GM21576 (cell line): ENCODE results near the gene MRE11.
"Not testable (repeated sequence)": the region's sequence is repeated elsewhere in the genome, so short reads cannot be mapped to it uniquely, and the experiment has no call there.

Experiments
- ATAC-seq: cut with Tn5 transposase; IDR thresholded peaks from one replicate; pipeline ENCODE4 v1.9.1; 2021; ENCODE audit warnings: mild to moderate bottlenecking, moderate library complexity; ENCODE audit not compliant: unreplicated experiment

Gene MRE11

DNA sequence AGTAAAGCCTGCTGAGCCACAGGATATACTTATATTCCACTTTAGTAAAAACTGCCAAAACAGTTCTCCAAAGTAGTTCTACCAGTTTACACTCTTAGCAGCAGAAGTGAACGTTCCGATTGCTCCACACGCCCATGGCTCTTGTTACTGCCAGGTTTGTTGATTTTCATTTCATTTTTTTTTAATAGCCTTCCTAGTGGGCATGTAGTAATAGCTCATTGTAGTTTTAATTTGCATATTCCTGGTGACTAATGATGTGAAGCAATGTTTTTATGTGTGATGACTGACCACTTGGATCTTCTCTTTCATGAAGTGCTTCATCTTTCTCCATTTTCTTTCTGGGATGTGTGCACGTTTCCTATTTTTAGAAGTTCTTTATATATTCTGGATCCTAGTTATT lies 13.8 kb upstream of the MRE11 start:
- ATAC-seq: no peak

DNA sequence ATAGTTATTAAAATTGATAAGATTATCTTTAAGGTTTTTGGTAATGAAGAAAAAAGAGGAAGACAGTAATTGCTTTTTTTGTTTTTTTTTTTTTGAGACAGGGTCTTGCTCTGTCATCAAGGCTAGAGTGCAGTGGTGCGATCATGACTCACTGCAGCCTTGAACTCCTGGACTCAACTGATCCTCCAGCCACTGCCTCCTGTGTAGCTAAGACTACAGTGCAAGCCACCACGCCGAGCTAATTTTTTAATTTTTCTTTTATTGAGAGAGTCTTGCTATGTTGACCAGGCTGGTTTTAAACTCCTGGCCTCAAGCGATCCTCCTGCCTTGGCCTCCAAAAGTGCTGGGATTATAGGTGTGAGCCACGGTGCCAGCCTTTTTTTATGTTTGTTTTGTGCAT lies 12.9 kb upstream of the MRE11 start:
- ATAC-seq: not testable (repeated sequence)

DNA sequence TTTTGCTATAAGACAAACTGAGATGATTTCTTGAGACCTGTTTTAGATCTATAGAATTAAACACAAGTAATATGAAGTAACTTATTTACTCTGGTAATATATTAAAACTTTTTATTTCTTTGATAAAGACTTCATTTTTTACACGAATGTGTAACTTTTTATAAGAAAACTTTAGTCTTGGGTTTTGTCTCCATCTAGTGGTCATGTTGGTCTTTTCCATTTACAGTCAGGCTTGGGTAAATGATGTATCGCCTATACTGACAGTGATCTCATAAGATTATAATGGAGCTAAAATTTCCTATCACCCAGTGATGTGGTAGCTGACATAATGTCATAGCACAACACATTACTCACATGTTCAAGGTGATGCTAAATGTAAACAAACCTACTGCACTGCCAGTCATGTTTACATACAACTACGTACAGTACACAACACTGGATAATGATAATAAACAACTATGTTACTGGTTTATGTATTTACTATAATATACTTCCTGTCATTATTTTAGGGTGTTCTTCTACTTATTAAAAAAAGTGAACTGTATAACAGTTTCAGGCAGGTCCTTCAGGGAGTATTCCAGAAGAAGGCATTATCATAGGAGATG lies 11.1 kb upstream of the MRE11 start:
- no peak for ATAC-seq

DNA sequence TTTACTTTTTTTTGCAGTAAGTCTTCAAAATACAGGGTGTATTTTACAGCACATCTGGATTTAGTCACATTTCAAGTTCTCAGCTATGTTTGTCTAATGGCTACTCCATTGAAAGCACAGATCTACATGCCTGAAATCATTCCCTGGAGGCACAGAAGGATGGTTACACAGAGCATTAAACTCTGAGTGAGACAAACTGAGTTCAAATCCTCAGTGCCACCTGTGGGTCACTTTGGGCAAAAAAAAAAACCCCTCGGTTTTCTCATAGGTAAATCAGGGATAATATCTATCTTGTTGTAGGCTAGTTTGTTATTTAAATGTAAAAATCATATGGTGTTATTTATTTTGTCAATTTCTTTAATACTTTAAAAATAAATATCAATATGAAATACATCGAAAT lies 7.9 kb upstream of the MRE11 start:
- no peak for ATAC-seq

DNA sequence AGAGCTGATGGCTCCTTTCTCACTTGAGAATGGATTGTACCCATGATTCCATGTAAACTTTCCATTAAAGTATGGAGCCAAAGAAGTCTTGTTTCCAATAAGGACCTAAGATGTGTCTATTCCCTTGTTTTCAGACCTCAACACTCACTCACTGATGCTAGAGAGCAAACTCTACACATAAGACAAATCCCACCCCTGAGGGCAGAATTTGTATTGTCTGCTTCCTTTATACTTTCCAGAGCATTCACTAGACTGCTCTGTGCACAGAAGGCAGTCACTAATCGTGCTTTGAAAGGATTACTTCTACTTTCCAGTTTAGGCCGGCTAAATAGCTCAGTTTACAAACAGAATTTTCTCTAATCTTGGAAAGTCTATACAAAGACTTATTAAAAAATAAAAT lies 6.5 kb upstream of the MRE11 start:
- ATAC-seq: no peak

DNA sequence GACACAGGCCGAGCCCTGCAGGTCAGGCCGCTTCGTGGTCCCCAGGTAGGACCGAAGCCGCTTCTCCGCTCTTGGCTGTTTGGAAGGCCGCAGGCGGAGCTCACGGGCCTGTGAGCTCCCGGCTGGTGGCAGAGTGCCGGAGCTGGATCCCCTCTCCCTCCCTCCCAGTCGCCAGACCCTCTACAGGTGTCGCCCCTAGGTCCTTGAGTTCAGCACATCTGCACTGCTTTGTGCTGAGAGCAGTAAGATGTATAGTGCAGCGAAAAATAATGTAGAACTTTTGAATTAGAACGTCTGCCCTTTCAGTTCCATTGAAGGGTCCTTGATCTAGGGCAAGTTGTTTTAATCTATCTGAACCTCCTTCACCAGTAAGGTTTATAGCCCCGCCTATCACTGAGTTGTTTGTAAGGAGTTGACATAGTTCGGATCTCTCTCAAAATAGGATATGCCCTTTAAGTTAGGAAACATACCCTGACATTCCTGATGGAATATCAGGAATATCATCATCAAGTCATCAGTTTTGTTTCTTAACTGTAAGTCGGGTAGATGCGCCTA lies 559 bp upstream of the MRE11 start:
- peak; percentile 57 for ATAC-seq

DNA sequence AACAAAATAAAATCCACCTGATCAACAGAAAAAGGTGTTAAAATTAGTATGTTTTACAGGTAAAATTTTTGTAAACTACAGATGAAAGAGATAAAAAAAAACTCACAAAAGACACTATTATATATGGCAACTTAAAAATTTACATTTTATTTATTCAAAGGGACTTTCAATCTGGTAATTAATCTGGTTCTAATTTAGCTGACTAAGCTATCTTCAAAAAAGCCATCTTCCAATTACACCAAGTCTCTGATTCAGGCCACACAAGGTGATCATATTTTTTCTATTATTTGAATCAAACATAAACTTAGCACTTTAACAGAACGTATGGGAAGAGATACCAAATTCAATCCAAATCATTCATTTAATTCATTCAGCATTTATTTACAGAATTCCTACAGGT lies 7.6 kb downstream of the MRE11 start:
- ATAC-seq: no peak

DNA sequence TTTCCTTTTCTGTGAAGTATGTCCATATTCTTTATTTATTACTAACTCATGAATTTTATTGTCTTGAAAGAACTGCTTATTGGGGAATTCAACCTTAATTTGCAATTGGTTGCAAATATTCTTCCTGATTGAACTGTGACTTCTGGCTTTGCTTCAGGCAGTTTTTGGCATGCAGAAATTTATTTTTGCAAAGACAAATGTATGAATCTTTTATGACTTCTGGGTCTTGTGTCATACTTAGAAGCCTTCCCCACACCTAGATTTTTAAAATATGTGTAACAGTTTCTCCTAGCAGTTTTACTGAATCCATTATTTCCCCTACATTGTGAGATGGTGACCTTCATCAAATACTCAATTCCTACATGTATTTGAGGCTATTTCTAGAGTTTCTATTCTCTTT lies 12.3 kb downstream of the MRE11 start:
- ATAC-seq: no peak

DNA sequence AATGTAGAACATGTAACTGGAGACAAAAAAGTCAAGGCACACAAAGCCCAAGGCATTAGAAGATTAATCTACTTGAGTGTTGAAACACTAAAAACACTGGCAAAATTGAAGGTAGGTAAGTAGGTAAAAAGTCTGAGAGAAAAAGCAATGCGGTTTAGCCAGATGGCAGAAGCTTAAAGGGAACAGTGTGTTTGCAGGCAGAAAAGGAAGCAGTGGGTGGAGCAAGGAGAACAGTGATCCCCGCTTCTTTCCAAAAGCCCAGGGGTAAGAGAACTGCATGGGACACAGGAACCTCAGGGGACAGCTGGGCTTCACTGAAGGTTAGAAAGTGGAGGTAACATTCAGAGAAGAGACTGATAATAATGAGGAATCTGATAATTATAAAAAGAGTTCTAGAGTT lies 16.0 kb downstream of the MRE11 start:
- no peak for ATAC-seq

DNA sequence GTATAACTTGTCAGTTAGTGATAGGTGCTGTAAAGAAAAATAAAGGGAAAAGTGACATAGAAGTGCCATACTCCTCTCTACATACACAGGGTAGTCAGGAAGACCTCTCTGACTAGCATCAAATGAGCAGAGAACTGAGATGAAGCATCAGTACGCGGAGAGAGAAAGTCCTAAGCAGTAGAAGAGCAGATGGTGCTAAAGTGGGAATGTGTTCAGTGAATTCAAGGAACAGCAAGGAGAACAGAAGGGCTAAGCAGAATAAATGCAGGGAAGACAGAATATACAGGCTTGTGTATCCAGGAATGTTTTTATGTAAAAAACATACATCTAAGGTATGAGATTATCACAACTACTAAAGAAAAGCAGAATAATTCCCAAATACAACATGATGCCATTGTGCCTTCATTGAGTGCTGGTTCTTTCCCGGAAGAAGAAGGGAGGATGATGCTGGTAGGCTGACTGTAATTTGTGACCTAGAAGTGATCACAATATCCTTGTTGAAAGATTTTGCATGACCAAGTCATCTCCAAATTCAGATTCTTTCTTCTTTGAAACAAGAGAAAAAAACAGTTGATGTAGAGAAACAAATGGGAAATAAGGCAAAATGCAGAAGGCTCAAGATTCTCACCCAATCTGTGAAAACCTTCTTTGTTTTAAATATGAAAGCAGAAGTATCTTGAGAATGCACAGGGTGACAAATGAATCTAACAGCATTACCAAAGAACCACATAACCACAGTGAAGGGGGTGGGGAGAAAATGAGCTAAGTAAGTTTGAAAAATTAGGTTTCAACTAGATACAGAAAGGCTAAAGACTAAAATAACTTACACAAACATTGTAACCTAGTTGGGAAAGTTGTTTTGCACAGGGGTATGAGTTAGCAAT lies 20.5 kb downstream of the MRE11 start:
- ATAC-seq: peak; percentile 82

DNA sequence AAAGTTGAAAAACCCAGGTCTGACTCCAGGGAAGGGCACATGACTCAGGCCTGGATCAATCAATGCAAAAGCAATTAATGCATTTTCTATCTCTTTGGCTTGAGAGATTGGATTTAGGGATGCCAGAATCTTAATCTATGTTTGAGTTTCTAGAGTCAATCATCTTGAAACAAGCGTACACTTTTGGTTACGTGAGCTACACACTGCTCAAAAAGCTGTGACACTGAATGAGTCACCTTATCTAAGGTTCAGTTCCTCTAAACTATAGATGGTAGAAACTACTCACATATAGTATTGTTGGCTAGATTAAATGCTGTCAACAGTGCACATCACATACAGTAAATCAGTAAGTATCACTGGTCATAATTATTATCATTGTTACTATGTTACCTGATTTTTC lies 24.2 kb downstream of the MRE11 start:
- ATAC-seq: peak; percentile 90

DNA sequence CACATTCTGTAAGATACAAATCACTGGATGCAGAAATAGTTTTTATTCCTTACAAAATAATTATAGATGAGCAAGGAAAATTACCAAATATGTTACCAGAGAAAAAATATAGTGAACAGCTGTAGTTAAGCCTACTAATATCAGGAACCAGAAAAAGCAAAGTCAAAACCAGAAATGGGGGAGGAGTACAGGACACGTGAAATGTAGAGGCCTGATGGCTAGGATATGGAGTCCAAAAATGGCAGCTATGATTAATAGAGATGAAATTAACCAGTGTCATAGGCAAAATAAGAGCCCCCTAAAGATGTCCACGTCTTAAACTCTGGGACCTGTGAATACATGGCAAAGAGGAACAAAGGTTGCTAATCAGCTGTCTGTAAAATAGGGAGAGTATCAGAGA lies 34.1 kb downstream of the MRE11 start:
- no peak for ATAC-seq

DNA sequence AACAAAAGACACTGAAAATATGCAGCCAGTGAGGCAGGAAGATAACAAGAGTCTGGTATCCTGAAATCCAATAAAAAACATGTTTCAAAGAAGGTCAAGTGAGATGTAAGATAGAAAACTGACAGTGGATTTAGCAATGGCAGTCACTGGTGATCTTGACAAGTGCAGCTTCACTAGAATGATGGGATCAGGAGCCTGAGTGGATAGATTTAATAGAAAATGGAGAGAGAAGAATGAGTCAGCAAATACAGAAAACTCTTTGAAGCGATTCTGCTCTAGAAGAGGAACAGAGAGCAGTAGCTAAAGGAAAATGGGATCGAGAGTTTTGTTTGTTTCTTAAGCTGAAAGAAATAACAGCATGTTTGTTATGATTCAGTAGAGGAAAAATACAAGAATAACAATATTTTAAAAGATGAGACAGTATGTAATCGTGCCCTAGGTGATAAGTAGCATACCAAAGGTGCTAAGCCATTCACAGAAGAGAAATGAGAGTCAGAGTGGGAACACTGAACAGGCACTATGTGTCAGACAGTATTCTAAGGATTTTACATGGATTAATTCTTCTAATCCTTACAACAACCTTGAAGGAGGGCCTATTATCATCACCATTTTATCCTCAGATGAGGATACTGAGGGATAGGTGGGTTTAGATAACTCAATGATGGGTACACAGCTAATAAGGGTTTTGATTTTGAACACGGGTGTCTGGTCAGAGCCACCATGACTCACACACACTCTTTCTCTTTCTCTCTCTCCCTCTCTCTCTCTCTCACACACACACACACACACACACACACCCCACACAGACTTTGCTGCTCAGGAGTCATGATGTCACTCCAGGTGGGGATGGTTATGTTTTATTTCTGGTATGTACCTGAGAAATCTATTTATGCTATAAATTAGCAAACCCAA lies 36.3 kb downstream of the MRE11 start:
- ATAC-seq: peak; percentile 68

DNA sequence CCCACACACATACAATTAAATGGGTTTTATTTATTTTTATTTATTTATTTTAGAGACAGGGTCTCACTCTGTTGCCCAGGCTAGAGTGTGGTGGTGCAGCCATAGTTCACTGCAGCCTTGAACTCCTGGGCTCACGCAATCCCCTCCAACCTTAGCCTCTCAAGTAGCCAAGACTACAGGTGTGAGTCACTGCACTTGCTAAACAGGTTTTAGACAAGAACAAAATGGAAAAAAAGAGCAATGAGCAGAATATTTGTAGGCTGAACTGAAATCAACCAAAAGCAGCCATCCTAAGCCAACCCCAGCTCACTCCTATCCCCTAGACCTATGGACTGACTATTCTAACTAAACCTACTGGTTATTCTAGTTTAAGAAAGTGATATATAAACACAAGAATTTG lies 37.8 kb downstream of the MRE11 start:
- ATAC-seq: no peak

DNA sequence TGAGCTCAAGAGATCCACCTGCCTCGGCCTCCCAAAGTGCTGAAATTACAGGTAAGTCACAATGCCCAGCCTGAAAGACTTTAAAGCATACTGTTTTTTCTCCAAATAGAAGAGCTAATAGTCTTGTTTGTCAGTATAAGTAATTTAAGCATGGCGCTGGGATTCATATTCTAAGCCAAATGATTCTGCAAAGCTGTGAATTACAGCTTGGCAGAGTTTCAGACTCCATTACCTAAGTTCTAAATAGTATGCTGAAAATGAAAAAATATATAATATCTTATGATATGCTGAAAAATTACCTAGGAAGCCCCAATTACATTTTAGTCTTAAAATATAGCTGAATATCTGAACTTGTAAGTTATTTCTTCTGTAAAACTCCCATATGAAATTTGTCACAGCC lies 39.3 kb downstream of the MRE11 start:
- no peak for ATAC-seq

DNA sequence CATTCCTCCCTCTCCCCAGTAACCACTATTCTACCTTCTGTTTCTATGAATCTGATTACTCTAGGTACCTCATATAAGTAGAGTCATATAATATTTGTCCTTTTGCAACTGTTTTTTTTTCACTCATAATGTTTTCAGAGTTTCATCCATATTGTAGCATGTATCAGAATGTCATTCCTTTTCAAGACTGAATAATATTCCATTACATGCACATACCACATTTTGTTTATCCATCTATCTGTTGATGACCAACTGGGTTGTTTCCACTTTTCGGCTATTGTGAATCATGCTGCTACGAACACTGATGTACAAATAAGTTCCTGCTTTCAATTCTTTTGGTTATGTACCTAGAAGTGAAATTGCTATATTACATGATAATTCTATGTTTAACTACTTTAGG lies 40.7 kb downstream of the MRE11 start:
- ATAC-seq: no peak

DNA sequence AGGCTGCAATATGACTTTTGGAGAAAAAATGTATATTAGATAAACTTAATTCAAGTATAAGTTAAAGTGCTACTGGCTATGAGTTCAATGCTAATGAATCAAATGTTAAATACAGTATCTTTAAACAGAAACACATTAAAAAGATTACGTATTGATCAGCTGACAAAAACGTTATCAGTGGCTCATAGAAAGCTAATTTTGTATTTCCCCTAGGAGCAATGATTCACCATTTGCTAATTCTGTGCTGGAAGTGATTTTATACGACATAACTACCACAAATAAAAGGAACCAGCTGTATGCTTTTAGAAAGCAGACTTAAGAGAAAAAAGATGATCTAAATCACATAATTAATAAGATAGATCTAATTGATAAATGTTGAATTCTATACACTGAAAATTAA lies 43.6 kb downstream of the MRE11 start:
- ATAC-seq: no peak

DNA sequence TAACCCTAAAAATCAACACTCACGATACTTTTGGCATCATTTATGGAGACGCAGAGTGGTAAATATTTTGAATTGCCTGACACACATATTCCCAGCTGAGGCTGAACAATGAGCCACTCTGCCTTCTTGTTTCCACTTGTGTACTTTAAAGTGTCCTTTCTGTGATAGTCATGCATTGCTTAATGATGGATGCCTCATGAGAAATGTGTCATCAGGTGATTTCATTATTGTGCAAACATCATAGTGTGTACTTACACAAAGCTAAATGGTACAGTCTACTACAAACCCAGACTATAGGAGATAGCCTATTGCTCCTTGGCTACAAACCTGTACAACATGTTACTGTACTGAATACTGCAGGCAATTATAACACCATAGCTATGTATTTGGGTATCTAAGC lies 44.2 kb downstream of the MRE11 start:
- no peak for ATAC-seq

DNA sequence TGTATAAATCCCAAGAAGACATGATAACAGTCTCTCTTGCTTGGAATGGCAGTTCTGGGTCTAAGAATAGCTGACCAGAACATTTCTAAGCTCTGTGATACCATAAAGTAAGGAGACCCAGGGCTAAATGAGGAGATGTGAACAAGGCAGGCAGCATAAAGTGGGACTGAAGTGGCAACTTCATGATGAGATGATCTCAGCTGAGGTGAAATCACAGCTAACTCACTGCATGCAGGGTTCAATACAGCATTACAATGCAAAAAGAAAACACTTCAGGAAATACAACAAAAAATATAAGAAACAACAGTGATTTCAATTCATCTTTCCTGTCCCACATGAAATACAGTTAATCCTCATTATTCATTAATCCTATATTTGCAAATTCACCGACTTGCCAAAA lies 44.6 kb downstream of the MRE11 start:
- ATAC-seq: no peak

DNA sequence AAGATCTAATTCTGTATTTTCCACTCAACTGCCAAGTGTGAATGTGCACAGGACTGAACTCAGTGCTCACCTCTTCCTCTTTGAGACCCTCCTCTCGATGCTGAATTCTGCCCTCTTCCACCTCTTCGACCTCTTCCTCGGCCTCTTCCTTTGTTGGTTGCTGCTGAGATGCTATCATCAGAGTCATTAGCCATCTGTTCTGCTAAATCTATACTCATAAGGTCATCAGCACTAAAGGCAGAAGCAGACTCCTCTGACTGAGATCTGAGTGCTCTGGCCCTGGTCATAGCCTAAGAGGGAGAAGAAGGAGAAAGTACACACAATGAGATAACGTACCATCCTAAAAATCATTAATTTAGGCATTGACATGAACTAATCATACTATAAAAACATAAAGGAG lies 46.5 kb downstream of the MRE11 start:
- no peak for ATAC-seq

DNA sequence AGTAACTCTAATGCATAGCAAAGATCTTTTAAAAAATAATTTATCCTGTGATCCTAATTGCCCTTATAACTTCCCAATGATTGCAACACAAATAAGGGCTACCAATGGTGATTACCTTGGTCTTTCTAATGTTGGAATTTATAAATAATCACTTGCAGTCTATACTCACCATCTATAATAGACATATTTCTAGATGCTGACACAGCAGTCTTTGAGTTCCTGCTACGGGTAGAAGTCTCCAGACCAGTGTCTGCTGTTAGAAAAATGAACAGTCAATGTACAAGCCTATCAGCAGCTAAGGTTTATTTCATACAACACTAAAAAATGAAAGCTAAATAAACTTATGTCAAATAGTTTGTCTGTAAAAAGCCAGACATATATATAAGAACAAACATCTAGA lies 48.0 kb downstream of the MRE11 start:
- ATAC-seq: no peak
